Pancreas (tissue), 10 donors: ENCODE data around the gene FAM114A1. TPM values are rescaled to one million over a fixed set of nuclear protein-coding genes. Genes with fewer than 3 reads are reported as not detected.
A peak's percentile ranks its signal among the peaks of the same experiment; 100 is the strongest.

ENCODE experiments used
- ATAC-seq, 4 donors: fragments of 200-7000 bp; cut with Tn5 transposase; one replicate each; pipeline versions ENCODE4 v1.8.0 to v1.9.1; 2020; ENCODE audit warnings: mild to moderate bottlenecking in 4 of 4, moderate library complexity in 4 of 4
- DNase-seq, 6 donors: peaks; one replicate each; pipeline ENCODE4 v3.0.0-alpha.2; 2020
- FAIRE-seq: peaks from 2 replicates; lab custom pipeline; 2012; peaks lifted over from hg19 to GRCh38; lab: Jason Lieb, UNC
- H3K27ac ChIP-seq, 4 donors: fragments of 200-600 bp; sonication (generic); 1 replicate in 3 of 4; 2 replicates in 1 of 4; pipeline versions ENCODE4 v1.5.0 to v1.8.0; 2020
- H3K27me3 ChIP-seq, 4 donors: fragments of 200-600 bp; one replicate each; pipeline ENCODE4 v1.8.0; 2021
- H3K36me3 ChIP-seq, 3 donors: fragments of 200-600 bp; sonication (generic) in 1 of 3; one replicate each; pipeline versions ENCODE4 v1.5.0 to v1.8.0; 2020 to 2021
- H3K4me1 ChIP-seq, 3 donors: fragments of 200-600 bp; one replicate each; pipeline ENCODE4 v1.8.0; 2021
- H3K4me3 ChIP-seq, 4 donors: fragments of 200-600 bp; sonication (generic) in 2 of 4; one replicate each; pipeline versions ENCODE4 v1.5.0 to v1.8.0; 2020 to 2021
- H3K9me3 ChIP-seq, 4 donors: fragments of 200-600 bp; one replicate each; pipeline ENCODE4 v1.8.0; 2021
- WGBS, 2 donors: extraction: QIAGEN DNeasy Blood & Tissue Kit; methylation state at CpG; one replicate each; pipeline ENCODE4 v1.1.7; 2013; 5-methylcytosine and 5-hydroxymethylcytosine counted together
- intact Hi-C, 3 donors: fragments of 100-400 bp; cut with DNase I; formaldehyde crosslinking; loops; one replicate each; pipeline versions ENCODE4 v1.11.1 to v1.14.2; 2022
- polyA plus RNA-seq, 2 donors: library from polyadenylated mRNA; stranded (reverse); fragments of 200-250 nt; gene quantifications; one replicate each; pipeline ENCODE4 v1.2.3, GENCODE V29; 2013
- total RNA-seq, 6 donors: library from RNA; stranded (reverse); fragmentation: NEBNext Ultra II Directional in 4 of 6; extraction: Animal tissue kit (Norgen Biotek cat#: 25700) in 4 of 6; gene quantifications; one replicate each; pipeline versions ENCODE4 v1.2.1 to v1.2.4, GENCODE V29; 2021 to 2023
- TF ChIP-seq, protein P1 (sequence below), 4 donors: fragments of 200-600 bp; sonication (generic) in 3 of 4; IDR thresholded peaks; one replicate each; pipeline versions ENCODE4 v1.5.0 to v1.8.0; 2021; ENCODE audit warnings: antibody characterized with exemption in 4 of 4
- donor health status: healthy with polysubstance abuse.
- donor health status: DM: no; HTN: no; CAD: no; lungs with moderate emphysema.
- donor health status: DM: no; HTN: no; CAD: no.
- donor health status: control.
- donor health status: control.
- donor health status: Bipolar disorder and iron deficiency.
- donor health status: DM: yes; HTN: yes; CAD: no.
- donor health status: DM: no; HTN: no; CAD: no.
- donor health status: DM: no; HTN: no; CAD: no.
- donor health status: DM: yes; HTN: yes; CAD: no.

The FAM114A1 gene
- total and polyA plus RNA-seq, 8 donors: 8.0 to 42.8 (median 20.3) TPM

DNA sequence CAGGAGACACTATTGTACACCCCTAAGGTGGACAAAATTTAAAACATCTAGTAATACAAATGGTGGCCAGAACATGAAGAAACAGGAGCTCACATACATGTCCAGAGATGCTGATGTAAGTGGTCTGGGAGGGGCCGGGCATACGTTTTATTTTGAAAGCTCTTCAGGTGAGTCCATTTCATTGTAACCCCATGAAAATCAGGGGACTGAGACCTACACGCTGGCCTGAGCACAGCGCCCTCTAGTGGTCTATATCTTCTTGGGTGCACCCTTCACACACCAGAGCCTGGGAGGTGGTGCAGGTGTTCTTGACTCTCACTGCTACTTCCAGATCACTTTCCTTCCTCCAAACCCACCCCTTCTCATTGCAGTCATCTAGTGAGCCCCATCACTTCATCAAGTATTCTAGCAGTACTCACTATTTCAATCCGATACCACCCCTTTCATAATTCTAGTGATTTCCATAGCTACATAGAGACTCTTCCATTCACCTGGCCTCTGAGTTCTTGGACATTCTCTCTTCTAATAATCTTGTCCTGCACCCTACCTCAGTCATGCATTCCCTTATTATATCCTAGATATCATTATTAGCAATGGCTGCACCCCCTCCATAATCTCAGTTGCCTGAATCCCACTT is 6.7 kb upstream of the FAM114A1 start:
- Histone ChIP-seq H3K4me1 (peaks cover 0 to 3% (median 0%) of the 10 kb centered on the region in 3 donors), H3K9me3 (no peaks in the 10 kb centered on the region), H3K36me3 (no peaks in the 10 kb centered on the region), H3K27ac (no peak overlapping the region), H3K27me3 (no peaks in the 10 kb centered on the region), H3K4me3 (no peak overlapping the region)
- ATAC-seq: peak; percentile 48 to 73 (median 60)
- TF ChIP-seq, protein P1, sequence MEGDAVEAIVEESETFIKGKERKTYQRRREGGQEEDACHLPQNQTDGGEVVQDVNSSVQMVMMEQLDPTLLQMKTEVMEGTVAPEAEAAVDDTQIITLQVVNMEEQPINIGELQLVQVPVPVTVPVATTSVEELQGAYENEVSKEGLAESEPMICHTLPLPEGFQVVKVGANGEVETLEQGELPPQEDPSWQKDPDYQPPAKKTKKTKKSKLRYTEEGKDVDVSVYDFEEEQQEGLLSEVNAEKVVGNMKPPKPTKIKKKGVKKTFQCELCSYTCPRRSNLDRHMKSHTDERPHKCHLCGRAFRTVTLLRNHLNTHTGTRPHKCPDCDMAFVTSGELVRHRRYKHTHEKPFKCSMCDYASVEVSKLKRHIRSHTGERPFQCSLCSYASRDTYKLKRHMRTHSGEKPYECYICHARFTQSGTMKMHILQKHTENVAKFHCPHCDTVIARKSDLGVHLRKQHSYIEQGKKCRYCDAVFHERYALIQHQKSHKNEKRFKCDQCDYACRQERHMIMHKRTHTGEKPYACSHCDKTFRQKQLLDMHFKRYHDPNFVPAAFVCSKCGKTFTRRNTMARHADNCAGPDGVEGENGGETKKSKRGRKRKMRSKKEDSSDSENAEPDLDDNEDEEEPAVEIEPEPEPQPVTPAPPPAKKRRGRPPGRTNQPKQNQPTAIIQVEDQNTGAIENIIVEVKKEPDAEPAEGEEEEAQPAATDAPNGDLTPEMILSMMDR (IDR thresholded peaks at IDR 0.05): peak; percentile 61 to 72 (median 63)
- intact Hi-C loops: loop anchor here in 1 of 3 donors (10.0 kb wide), 1 partner anchor 96 kb away; no protein-coding TSS in a partner anchor
- no peak for FAIRE-seq
- peak in 5 of 6 donors; percentile 28 to 60 (median 49) for DNase-seq
- 33 to 37% methylated on average over 5 of the region's 5 CpGs for WGBS, 2 donors

DNA sequence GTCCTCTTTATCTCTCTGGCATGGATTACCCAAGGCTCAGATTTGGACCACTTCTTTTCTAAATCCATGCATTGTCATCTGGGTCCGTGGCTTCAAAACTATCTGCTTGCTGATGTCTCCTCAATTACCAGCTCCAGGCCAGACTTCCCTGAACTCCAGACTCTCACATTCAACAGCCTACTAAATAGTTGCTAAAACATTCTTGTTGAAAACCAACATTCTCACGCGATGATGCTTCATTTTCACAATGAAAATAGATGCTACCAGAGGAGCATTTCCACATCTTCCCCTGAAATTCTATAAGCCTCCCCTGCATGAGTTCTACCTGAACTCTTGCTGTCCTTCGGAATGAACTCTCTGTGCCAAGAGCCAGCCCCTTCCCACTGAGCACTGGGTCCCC is 5.8 kb upstream of the FAM114A1 start:
- TF ChIP-seq, protein P1 (IDR thresholded peaks at IDR 0.05): no peak
- WGBS, 2 donors: 88 to 90% methylated on average over 4 of the region's 4 CpGs

DNA sequence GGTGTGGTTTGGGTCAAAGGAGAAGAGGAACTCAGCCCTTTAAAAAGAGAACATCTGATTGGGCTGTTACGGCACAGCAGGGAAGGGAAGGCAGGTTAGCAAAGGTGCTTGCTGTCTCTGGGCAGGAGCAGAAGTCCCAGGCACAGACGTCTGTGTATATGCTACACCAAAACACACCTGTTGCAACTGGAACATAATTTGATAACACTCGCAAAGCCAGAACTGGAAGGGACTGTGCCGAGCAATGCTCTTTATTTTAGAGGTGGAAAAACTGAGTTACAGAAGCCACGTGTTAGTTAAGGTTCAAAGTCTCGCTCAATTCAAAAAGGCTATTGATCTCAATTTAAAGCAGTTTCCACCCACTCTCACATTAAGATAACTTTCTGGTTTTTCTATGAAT is 2.2 kb upstream of the FAM114A1 start:
- WGBS, 2 donors: 30 to 35% methylated on average over 6 of the region's 6 CpGs
- peak; percentile 6 to 36 (median 25) for ATAC-seq
- intact Hi-C loops: loop anchor here in 1 of 3 donors (10.0 kb wide), 1 partner anchor 101 kb away; no protein-coding TSS in a partner anchor
- H3K4me1 ChIP-seq: peaks cover 5 to 20% (median 9%) of the 10 kb centered on the region in 3 donors
- no peaks in the 10 kb centered on the region for H3K9me3 ChIP-seq
- TF ChIP-seq, protein P1 (IDR thresholded peaks at IDR 0.05): no peak
- H3K27ac ChIP-seq: peak overlapping the region in 2 of 4 donors; percentile 55 to 64
- no peak for FAIRE-seq
- peak in 2 of 6 donors; percentile 13 to 50 for DNase-seq
- no peaks in the 10 kb centered on the region for H3K36me3 ChIP-seq
- no peaks in the 10 kb centered on the region for H3K27me3 ChIP-seq
- no peak overlapping the region for H3K4me3 ChIP-seq

More for the DNA sequence above, 5.8 kb upstream of the FAM114A1 start:
- ATAC-seq (no peak), DNase-seq (no peak), FAIRE-seq (no peak)
- no peaks in the 10 kb centered on the region for H3K9me3 ChIP-seq
- H3K27ac ChIP-seq: no peak overlapping the region
- intact Hi-C loops: loop anchor here in 1 of 3 donors (10.0 kb wide), 1 partner anchor 97 kb away; no protein-coding TSS in a partner anchor
- peaks cover 0 to 5% (median 0%) of the 10 kb centered on the region in 3 donors for H3K4me1 ChIP-seq
- H3K4me3 ChIP-seq: no peak overlapping the region
- H3K27me3 ChIP-seq: no peaks in the 10 kb centered on the region
- H3K36me3 ChIP-seq: no peaks in the 10 kb centered on the region

DNA sequence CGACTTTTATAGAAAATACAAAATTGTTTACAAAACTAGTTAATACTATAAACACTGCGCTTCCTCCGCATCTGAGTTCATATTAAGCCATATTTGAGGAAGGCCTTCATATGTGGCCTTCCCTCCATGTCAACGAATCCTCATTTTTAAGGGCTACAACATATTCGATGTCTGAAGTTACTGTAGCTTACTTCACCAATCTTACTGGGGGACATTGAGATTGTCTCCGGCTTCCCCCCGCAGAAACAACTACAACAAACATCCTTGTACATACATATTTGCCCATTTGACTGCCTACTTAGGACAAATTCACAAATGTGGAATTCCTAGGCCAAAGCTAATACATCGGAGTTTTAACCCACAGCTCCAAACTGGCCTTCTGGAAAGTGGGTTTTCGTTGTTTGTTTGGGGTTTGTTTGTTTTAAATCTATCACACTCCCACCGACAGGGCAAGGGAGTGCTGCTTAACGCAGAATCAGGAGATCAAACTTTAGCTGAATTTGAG is 581 bp upstream of the FAM114A1 start:
- H3K4me1 ChIP-seq: peaks cover 5 to 23% (median 9%) of the 10 kb centered on the region in 3 donors
- DNase-seq (no peak), FAIRE-seq (no peak), ATAC-seq (no peak)
- intact Hi-C loops: loop anchor here in 1 of 3 donors (10.0 kb wide), 1 partner anchor 102 kb away; no protein-coding TSS in a partner anchor
- no peaks in the 10 kb centered on the region for H3K9me3 ChIP-seq
- no peaks in the 10 kb centered on the region for H3K27me3 ChIP-seq
- H3K4me3 ChIP-seq: peak overlapping the region; percentile 23 to 83 (median 76)
- TF ChIP-seq, protein P1 (IDR thresholded peaks at IDR 0.05): no peak
- whole genome bisulfite sequencing, 2 donors: 39% methylated on average over 11 of the region's 11 CpGs
- H3K36me3 ChIP-seq: no peaks in the 10 kb centered on the region
- peak overlapping the region; percentile 58 to 95 (median 82) for H3K27ac ChIP-seq
